Stomach (tissue), 4 donors: ENCODE results near the gene ATG14.

ENCODE experiments used
- CTCF ChIP-seq, 7 experiments: fragments of 450-650 bp in 4 of 7; fragments of 200-600 bp in 3 of 7; sonication (generic) in 3 of 7; IDR thresholded peaks; one replicate each; pipeline ENCODE4 v1.5.1; 2016 to 2019; ENCODE audit warnings: antibody characterized with exemption in 7 of 7, control low read depth in 2 of 7, mild to moderate bottlenecking in 1 of 7
- POLR2A ChIP-seq, 4 donors: fragments of 450-650 bp; IDR thresholded peaks; one replicate each; pipeline ENCODE4 v1.6.1; 2016; ENCODE audit warnings: antibody characterized with exemption in 4 of 4, control low read depth in 2 of 4, mild to moderate bottlenecking in 1 of 4, moderate library complexity in 1 of 4

DNA sequence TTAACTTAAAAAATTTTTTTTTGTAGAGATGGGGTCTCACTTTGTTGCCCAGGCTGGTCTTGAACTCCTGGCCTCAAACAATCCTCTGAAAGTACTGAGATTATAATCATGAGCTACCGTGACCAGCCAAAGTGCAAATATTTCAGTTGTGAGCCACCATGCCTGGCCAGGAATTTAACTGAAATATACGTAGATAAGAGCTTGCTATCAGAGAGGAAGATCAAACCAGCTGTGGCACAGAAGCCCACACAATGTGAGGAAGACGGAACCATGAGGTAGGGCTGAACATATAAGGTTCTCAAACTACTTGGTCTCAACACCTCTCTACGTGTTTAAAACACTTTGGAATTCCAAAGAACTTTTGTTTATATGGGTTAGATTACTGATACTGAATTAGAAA, 29.1 kb downstream of the ATG14 start:
- no peak for TF ChIP-seq CTCF (IDR thresholded peaks at IDR 0.05)
- no peak for TF ChIP-seq POLR2A (IDR thresholded peaks at IDR 0.05)
